CD4-positive, alpha-beta T cell treated with Interleukin-6 for 4 hours (primary cell): Measurements from ENCODE around the gene ZNF408.
"Not testable (repeated sequence)": the region's sequence is repeated elsewhere in the genome, so short reads cannot be mapped to it uniquely, and the experiment has no call there.

Experiments
- DNase-seq: peaks from one replicate; pipeline ENCODE4 v3.0.0-alpha.2; 2020; ENCODE audit warnings: mixed read lengths

Gene ZNF408

DNA sequence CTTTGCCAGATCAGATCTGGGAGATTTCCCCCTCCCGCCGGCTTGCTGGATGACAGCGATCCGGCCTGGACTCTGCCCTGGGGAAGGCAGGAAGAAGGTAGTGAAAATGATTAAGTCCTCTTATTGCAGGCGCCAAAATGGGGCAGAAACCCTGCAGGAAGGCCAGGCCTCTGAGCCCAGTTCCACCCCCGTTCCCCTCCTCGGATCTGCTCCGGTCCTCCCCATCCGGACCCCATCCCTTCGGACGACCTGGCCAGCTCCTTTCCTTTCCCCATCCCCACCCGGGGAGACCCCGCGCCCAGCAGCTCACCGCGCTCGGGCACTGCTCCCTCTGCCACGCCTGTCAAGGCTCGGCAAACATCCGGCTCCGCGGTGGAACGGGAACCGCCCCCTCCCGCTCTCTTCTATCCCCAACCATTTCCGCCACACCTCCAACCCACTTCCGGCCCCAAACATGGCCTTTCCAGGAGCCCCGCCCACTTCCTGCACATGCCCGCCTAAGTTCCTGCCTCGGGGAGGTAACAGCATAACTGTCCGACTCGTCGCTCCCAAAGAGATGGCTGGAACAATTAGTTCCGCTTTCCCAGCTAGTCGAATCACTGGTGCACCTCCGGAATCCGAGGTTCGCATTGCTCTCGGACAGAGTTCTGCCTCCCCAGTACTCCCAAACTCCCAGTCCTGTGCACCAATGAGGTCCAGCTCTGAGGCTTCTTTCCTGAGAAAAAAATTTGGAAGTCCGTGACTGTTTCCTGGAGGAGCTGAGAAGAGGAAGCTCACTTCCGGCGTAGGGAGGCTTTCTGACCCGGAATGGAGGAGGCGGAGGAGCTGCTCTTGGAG, at the start of gene ZNF408, which contains the start of gene ARHGAP1:
TSS of gene ZNF408 (plus strand) at position 791 of the 837 bp plus-strand sequence. CDS start at position 808, 17 bp downstream.
TSS of gene ARHGAP1 (minus strand) at position 379 of the 837 bp plus-strand sequence. CDS start 4,512 bp downstream, outside the sequence.
- peak; percentile 100 for DNase-seq

- DNase-seq: no peak
Measured at GRCh38 chr11:46655631-46656030, 45.2 kb upstream of the ZNF408 start.

DNA sequence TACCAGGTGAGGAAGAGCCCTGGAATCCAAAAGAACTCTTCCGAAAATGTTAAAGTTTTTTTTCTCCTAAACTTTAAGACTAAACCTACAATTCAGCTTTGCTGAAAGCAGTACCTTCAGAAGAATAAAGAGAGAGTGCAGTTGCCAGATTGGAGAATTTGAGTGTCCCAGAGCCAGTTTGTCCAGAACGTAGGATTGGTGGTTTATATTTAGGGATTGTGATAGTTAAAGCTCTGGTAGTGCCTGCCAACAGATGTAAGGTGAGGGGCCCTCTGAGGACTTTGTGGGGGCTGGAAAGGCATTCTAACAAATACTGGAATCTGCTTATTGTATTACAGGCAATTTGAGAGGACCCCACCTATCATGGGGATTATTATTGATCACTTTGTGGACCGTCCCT, 43.6 kb upstream of the ZNF408 start:
- DNase-seq: no peak

- no peak for DNase-seq
Measured at GRCh38 chr11:46658259-46658658, 42.6 kb upstream of the ZNF408 start.

DNA sequence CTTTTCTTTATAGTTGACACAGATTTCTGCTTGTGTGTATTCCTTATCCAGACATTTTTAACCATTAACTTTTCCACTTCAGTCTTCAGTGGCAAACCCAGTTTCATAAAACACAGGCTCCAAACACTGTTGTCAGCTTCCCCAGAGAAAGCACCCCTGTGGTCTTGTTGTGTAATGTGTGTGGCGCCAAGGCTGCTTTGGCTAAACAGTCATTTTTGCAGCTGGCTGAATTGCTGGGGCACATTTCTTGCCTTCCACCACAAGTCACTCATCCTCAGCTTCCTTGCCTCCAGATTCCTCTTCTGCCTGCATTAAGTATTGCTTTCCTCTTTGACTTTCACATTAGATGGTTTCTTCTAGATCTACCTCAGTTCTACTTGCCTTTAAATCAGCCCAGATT, 40.9 kb upstream of the ZNF408 start:
- no peak for DNase-seq

GRCh38 chr11:46661836-46662235, 39.0 kb upstream of the ZNF408 start:
- DNase-seq: no peak

DNA sequence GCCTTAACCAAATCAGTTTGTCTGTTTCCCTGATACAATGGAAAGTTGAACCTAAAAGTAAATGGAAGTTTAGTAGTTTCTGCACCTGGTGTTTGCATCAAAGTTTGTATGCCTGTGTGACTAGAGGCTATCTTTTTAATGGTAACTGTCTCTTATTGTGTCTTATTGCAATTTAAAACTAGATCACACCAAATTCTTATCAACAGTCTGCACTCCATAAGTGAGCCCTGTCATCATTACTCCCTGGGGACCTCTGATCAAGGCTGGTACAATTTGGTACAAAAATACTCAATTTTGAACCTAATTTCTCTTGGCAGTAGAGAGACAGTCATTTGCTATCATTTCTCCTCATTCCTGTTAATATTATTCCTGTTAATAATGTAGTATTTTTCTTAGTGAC, 38.5 kb upstream of the ZNF408 start:
- no peak for DNase-seq

DNA sequence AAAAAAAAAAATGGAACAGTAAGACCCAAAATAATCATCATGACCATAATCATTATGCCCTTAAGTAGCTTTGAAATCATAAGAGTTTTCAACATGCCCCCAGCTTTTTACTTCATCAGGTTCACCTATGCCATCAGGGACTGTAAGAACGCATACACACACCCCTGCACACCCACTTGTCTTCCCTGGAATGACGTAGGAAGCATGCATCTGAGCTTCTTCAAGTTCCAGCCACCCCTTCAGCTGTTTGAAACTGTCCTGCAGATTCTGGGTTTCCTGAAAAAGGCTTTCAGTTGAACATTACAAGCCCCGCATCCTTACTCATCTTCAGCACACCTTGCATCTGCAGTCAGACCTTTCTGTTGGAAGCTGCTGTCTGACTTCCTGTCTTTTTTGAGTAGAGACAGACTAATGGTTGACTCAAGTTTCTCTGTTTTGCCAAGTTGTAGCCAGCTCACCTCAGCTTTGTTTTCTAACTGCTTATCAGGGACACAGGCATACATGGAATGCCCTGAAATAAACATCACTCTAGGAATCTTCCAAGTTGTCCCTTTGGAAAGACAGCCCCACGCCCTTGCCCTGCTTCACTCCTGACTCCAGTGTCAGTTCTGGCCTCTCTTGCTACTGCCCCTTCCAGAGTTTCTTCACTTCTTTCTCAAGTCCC, 37.4 kb upstream of the ZNF408 start:
- no peak for DNase-seq

DNA sequence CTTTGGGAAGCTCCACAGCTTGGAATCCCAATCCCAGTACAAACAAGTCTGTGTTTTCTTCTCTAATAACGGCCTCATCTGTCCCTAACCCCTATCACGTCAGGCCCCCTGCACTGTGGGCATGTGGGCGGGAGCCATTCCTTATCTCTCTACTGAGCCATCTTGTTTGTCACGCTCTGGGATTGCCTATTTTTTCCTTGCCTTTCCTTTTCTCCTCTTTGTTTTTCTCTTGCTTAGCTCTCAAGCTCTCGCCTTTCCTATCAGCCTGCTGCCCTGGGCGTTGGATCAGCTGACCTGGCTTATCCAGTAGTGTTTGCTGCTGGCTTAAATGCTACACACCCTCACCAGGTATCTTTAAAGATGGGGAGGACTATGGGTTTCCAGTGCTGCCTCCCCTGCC, 36.2 kb upstream of the ZNF408 start:
- DNase-seq: no peak

DNA sequence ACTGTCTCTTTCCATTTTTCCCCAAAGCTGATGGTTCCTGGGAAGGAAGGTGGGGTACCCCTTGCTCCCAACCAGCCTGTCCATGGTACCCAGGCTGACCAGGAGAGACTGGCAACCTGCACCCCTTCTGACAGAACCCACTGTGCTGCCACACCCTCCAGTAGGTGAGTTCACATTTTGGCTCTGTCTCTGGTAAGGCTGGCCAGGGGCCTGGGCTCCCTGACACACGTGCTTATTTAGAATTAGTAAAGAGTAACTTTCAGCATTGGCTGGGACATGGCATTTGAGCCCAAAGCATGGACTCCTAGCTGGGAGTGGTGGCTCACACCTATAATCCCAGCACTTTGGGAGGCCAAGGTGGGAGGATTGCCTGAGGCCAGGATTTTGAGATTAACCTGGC, 35.5 kb upstream of the ZNF408 start:
- DNase-seq: no peak

DNA sequence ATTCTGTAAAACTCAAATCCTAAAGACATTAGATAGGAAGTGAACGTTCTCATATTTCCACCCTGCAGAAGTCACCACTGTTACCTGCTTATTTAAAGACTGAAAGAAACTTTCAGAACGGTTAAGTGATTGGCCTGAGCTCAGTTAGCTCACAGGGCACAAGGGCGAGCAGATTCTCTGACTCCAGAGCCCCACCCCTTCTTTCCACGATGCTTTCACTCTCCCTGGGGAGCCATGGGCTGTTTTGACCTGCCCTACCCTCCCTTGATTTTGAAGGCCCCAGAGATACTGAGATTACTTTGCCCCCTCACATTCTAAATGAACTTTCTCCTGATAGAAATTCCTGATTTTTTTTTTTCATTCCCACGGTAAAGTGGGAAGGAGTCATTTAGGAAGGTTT, 34.3 kb upstream of the ZNF408 start:
- DNase-seq: no peak

DNA sequence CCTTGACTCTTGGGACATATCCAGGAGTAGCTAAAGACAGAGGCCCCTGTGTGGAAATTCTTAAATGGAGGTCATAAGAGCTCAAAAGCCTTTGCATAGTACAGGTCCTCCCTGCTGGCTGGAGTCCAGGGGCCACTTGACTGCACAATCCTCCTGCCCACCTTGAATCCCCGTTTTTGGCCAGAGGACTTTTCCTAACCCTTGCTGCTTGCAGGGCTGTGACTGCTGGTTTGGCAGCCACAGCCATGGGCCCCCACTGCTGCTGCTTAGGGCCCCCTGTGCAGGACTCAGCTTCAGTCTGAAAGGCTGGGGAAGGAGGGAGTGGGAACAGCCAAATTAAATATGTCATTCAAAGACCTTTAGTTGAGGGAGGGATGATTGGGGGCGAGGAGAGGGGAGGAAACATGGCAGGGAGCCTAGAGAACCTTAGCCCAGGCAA, 33.8 kb upstream of the ZNF408 start:
- no peak for DNase-seq

- no peak for DNase-seq
Measured at GRCh38 chr11:46668480-46669085, 32.2 kb upstream of the ZNF408 start.

GRCh38 chr11:46669711-46670139, 31.1 kb upstream of the ZNF408 start:
- peak; percentile 15 for DNase-seq

DNA sequence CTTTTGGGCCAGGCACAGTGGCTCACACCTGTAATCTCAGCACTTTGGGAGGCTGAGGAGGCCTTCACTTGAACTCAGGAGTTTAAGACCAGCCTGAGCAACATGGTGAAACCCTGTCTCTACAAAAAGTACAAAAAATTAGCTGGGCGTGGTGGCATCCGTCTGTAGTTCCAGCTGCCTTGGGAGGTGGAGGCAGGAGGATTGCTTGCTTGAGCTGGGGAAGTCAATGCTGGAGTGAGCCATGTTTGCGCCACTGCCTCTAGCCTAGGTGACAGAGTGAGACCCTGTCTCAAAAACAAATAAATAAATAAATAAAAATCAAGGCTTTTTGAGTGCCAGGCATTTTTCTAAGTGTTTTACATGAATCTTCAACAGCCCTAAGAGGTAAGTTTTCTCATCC, 30.3 kb upstream of the ZNF408 start:
- not testable (repeated sequence) for DNase-seq

GRCh38 chr11:46671958-46672315, 28.9 kb upstream of the ZNF408 start:
- DNase-seq: no peak

- no peak for DNase-seq
Measured at GRCh38 chr11:46672381-46672839, 28.4 kb upstream of the ZNF408 start.

GRCh38 chr11:46673713-46674462, 26.9 kb upstream of the ZNF408 start:
- no peak for DNase-seq

GRCh38 chr11:46674463-46675287, 26.2 kb upstream of the ZNF408 start:
- peak; percentile 61 for DNase-seq

DNA sequence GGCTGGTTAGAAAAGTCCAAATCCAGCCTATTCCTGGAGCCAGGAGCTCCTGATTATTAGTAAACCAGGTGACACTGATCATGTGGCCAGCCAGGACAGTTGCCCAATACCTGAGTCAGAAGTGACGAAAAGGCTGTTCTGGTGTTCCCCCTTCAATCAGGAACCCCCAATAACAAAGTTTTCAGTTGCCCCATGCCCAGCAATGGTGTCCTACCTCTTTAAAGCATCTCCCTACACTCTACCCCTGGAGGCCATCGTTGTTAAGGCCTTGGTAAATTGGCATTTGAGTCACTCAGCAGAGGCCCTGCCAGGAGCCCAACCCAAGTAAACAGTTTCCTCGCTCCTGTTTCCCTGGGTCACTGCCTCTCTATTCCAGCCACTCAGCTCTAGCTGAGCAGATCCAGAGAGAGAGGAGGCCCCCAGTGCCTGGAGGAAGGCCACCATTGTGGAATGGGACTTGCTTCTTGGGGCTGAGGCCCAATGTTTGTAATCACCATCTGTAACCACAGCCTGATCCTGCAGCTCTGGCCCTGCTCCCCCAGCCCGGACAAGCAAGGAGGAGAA, 25.5 kb upstream of the ZNF408 start:
- DNase-seq: no peak

GRCh38 chr11:46675949-46676348, 24.9 kb upstream of the ZNF408 start:
- DNase-seq: no peak
